Measurements from ENCODE around the gene PDZRN4.

DNA sequence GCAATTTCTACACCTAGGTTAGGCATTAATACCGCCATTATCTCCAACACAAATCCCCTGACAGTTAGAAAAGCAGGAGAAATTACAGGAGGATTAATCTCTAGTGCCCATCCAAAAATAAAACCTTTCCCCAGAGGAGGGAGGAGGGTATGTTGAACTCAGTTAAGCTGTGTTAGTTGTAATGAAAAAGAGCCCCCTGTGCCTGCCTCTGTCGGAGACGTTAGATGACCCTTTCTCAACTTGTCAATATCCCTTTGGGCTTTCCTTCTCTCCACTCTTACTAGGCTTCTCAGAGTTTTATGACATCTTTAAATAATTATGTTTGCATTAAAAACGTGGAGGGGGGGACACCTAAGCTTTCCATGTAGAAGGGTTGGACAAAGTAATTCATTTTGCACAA lies 278.2 kb downstream of the PDZRN4 start:
- TF ChIP-seq, protein P1, sequence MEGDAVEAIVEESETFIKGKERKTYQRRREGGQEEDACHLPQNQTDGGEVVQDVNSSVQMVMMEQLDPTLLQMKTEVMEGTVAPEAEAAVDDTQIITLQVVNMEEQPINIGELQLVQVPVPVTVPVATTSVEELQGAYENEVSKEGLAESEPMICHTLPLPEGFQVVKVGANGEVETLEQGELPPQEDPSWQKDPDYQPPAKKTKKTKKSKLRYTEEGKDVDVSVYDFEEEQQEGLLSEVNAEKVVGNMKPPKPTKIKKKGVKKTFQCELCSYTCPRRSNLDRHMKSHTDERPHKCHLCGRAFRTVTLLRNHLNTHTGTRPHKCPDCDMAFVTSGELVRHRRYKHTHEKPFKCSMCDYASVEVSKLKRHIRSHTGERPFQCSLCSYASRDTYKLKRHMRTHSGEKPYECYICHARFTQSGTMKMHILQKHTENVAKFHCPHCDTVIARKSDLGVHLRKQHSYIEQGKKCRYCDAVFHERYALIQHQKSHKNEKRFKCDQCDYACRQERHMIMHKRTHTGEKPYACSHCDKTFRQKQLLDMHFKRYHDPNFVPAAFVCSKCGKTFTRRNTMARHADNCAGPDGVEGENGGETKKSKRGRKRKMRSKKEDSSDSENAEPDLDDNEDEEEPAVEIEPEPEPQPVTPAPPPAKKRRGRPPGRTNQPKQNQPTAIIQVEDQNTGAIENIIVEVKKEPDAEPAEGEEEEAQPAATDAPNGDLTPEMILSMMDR (IDR thresholded peaks at IDR 0.05) = no peak
- TF ChIP-seq POLR2A (IDR thresholded peaks at IDR 0.05; ENCODE audit: low read length) (no peak), CEBPB (IDR thresholded peaks at IDR 0.05) (no peak), CBX8 (IDR thresholded peaks at IDR 0.05) (no peak), SREBF2 (IDR thresholded peaks at IDR 0.05) (no peak)
